HCT116 (cell line): Measurements from ENCODE around the gene DEPDC4.

ENCODE experiments used
- CTCF ChIP-seq, 3 experiments: fragments of 200-600 bp in 1 of 3; sonication (generic) in 1 of 3; IDR thresholded peaks in 2 of 3; conservative IDR thresholded peaks in 1 of 3; 2 replicates each; pipeline ENCODE4 v1.5.1; 2012 to 2017; ENCODE audit warnings: low read depth in 2 of 3, low read length in 2 of 3, antibody characterized with exemption in 1 of 3, borderline replicate concordance in 1 of 3, control low read depth in 1 of 3, mild to moderate bottlenecking in 1 of 3, mixed read lengths in 1 of 3, mixed run types in 1 of 3, moderate library complexity in 1 of 3; ENCODE audit not compliant: insufficient read depth in 1 of 3
- EZH2 ChIP-seq: fragments of 200-600 bp; sonication (generic); IDR thresholded peaks from 2 replicates; pipeline ENCODE4 v1.6.1; 2017; ENCODE audit warnings: antibody characterized with exemption, mixed run types
- MAX ChIP-seq: IDR thresholded peaks from 2 replicates; pipeline ENCODE4 v1.6.1; 2012
- POLR2A ChIP-seq: IDR thresholded peaks from 2 replicates; pipeline ENCODE4 v1.7.0; 2011; ENCODE audit warnings: borderline replicate concordance; ENCODE audit not compliant: insufficient read depth, insufficient read length; ENCODE audit errors: extremely low read depth
- RAD21 ChIP-seq: IDR thresholded peaks from 2 replicates; pipeline ENCODE4 v1.6.1; 2012; ENCODE audit warnings: low read depth, mild to moderate bottlenecking
- SIN3A ChIP-seq: IDR thresholded peaks from 2 replicates; pipeline ENCODE4 v1.6.1; 2012; ENCODE audit warnings: low read depth
- ZNF274 ChIP-seq: fragments of 200-500 bp; sonication (Bioruptor generic); IDR thresholded peaks from 2 replicates; pipeline ENCODE4 v1.6.1; 2014; ENCODE audit warnings: mild to moderate bottlenecking, low read depth, low read length, inconsistent platforms

- TF ChIP-seq CTCF (IDR thresholded peaks at IDR 0.05 in 2 of 3, conservative IDR thresholded peaks at IDR 0.05 in 1 of 3; ENCODE audit: borderline replicate concordance in 1 of 3, insufficient read depth in 1 of 3, low read depth in 2 of 3, low read length in 2 of 3) = no peak
- TF ChIP-seq POLR2A = no peak
- TF ChIP-seq RAD21 = no peak
- no peak for TF ChIP-seq MAX
- TF ChIP-seq SIN3A = no peak
- no peak for TF ChIP-seq EZH2
- no peak for TF ChIP-seq ZNF274
Measured at GRCh38 chr12:100290016-100290415, 23.1 kb upstream of the DEPDC4 start.
